ENCODE data around the gene MUSK. TPM values are rescaled to one million over a fixed set of nuclear protein-coding genes. Genes with fewer than 3 reads are reported as not detected.

Gene MUSK
- total RNA-seq, 1 donor from 2014 or later, result 3.2 TPM

DNA sequence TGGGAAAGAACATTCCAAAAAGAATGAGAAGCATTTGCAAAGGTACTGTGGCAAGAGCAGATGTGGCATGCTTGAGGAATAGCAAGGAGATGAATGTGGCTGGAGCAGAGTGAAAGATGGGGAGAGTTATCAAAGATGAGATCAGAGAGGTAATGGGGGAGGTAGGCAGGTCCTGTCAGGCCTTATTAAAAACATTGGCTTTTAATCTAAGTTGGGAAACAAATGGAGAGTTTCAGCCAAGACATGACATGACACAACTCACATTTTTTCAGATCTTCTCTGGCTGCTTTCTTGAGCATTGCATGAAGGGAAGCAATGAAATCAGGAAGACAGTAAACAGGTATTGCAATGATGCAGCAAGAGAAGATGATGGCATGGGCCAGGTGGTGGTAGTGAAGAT lies 120.3 kb downstream of the MUSK start:
- TF ChIP-seq, protein P1, sequence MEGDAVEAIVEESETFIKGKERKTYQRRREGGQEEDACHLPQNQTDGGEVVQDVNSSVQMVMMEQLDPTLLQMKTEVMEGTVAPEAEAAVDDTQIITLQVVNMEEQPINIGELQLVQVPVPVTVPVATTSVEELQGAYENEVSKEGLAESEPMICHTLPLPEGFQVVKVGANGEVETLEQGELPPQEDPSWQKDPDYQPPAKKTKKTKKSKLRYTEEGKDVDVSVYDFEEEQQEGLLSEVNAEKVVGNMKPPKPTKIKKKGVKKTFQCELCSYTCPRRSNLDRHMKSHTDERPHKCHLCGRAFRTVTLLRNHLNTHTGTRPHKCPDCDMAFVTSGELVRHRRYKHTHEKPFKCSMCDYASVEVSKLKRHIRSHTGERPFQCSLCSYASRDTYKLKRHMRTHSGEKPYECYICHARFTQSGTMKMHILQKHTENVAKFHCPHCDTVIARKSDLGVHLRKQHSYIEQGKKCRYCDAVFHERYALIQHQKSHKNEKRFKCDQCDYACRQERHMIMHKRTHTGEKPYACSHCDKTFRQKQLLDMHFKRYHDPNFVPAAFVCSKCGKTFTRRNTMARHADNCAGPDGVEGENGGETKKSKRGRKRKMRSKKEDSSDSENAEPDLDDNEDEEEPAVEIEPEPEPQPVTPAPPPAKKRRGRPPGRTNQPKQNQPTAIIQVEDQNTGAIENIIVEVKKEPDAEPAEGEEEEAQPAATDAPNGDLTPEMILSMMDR (IDR thresholded peaks at IDR 0.05), result no peak
- no peaks in the 10 kb centered on the region for H3K4me1 ChIP-seq
- no peaks in the 10 kb centered on the region for H3K36me3 ChIP-seq
- no peaks in the 10 kb centered on the region for H3K9me3 ChIP-seq
- no peaks in the 10 kb centered on the region for H3K27me3 ChIP-seq (ENCODE audit: low read depth)
- intact Hi-C loops (cut with DNase I), result no loop called here
- no peak for DNase-seq
- no peak overlapping the region for H3K4me3 ChIP-seq
- ATAC-seq, result no peak
- H3K27ac ChIP-seq, result no peak overlapping the region

DNA sequence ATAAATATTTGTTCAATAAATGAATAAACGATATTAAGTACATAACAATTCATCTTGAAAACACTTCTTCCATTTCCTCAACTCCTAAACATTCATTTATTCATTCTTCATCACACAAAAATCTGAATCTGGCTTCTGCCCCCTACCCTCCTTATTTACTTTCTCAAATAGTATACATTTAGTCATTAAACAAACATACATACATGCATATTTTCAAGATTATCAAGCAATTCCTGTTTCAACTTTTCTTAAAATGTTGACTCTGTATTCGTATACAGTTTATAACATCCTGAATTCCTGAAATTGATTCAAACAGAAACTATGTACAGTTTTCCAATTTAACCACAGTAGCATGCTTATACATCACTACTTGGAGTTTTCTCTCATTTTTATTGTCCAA lies 129.0 kb downstream of the MUSK start:
- TF ChIP-seq, protein P1 (IDR thresholded peaks at IDR 0.05), result no peak
- H3K27ac ChIP-seq, result no peak overlapping the region
- H3K4me1 ChIP-seq, result no peaks in the 10 kb centered on the region
- intact Hi-C loops (cut with DNase I), result no loop called here
- DNase-seq (no peak), ATAC-seq (no peak)
- no peaks in the 10 kb centered on the region for H3K9me3 ChIP-seq
- H3K4me3 ChIP-seq, result no peak overlapping the region
- H3K36me3 ChIP-seq, result no peaks in the 10 kb centered on the region
- H3K27me3 ChIP-seq (ENCODE audit: low read depth), result no peaks in the 10 kb centered on the region

GRCh38 chr9:110799396-110799795 lies 130.8 kb downstream of the MUSK start:
- H3K4me3 ChIP-seq, result no peak overlapping the region
- TF ChIP-seq, protein P1 (IDR thresholded peaks at IDR 0.05), result no peak
- ATAC-seq, result no peak

GRCh38 chr9:110801426-110801825 lies 132.8 kb downstream of the MUSK start:
- Histone ChIP-seq H3K27ac (no peak overlapping the region), H3K9me3 (no peaks in the 10 kb centered on the region), H3K36me3 (no peaks in the 10 kb centered on the region), H3K4me3 (no peak overlapping the region), H3K27me3 (ENCODE audit: low read depth) (no peaks in the 10 kb centered on the region), H3K4me1 (no peaks in the 10 kb centered on the region)
- intact Hi-C loops (cut with DNase I), result no loop called here
- DNase-seq (no peak), ATAC-seq (no peak)
- TF ChIP-seq, protein P1 (IDR thresholded peaks at IDR 0.05), result no peak

More at GRCh38 chr9:110799396-110799795, 130.8 kb downstream of the MUSK start:
- H3K36me3 ChIP-seq, result no peaks in the 10 kb centered on the region
- H3K9me3 ChIP-seq, result no peaks in the 10 kb centered on the region
- H3K4me1 ChIP-seq, result no peaks in the 10 kb centered on the region
- intact Hi-C loops (cut with DNase I), result no loop called here
- no peak overlapping the region for H3K27ac ChIP-seq
- DNase-seq, result no peak
- no peaks in the 10 kb centered on the region for H3K27me3 ChIP-seq (ENCODE audit: low read depth)

DNA sequence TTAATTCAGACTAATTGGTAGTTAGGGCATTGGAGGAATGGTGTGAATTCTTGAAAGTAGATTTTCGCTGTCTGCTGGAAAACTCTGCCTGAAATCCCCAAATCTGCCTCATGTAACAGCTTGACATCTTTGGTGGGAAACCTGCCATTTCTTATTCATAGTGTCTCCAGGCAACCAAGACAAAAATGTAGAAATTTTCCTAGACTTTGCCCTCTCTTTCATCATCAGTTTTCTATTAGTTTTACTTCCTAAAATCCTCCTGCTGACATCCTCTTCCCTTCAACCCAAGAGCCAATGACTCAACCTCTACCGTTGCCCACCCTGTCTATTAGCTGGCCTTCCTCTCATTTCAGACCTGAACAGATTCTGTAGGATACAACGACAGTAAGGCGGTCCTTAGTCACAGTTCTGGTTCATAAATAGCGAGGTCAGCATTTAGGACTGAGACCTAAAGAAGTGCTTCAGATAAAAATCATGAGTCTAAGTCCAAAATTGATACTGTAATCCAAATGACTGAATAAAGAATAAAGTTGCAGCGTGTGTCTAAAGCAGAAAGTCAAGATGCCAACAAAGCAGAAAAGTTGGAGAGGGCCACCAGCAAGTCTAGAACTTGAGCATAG lies 133.9 kb downstream of the MUSK start:
- ATAC-seq, result peak; percentile 77 to 88

More for the DNA sequence above, 133.9 kb downstream of the MUSK start:
- H3K27ac ChIP-seq, result no peak overlapping the region
- H3K9me3 ChIP-seq, result no peaks in the 10 kb centered on the region
- H3K4me3 ChIP-seq, result no peak overlapping the region
- TF ChIP-seq, protein P1 (IDR thresholded peaks at IDR 0.05), result no peak
- intact Hi-C loops (cut with DNase I), result no loop called here
- no peak for DNase-seq
- H3K4me1 ChIP-seq, result no peaks in the 10 kb centered on the region
- H3K36me3 ChIP-seq, result no peaks in the 10 kb centered on the region
- no peaks in the 10 kb centered on the region for H3K27me3 ChIP-seq (ENCODE audit: low read depth)

All from lower lobe of right lung (tissue), 2 donors.